ENCODE data around the gene DYNC1H1.

GRCh38 chr14:102040153-102040552 lies 75.8 kb downstream of the DYNC1H1 start:
- TF ChIP-seq CTCF (IDR thresholded peaks at IDR 0.05; ENCODE audit: poor library complexity) (no peak), EZH2 (IDR thresholded peaks at IDR 0.05; ENCODE audit: borderline replicate concordance) (no peak), EZH2phosphoT487 (IDR thresholded peaks at IDR 0.05; ENCODE audit: low read depth, severe bottlenecking, unreplicated experiment) (no peak)

All from hepatocyte (in vitro differentiated cells).